HCT116 (cell line): Measurements from ENCODE around the gene RIMS1.

ENCODE experiments used
- CTCF ChIP-seq, 3 experiments: fragments of 200-600 bp in 1 of 3; sonication (generic) in 1 of 3; IDR thresholded peaks in 2 of 3; conservative IDR thresholded peaks in 1 of 3; 2 replicates each; pipeline ENCODE4 v1.5.1; 2012 to 2017; ENCODE audit warnings: low read depth in 2 of 3, low read length in 2 of 3, antibody characterized with exemption in 1 of 3, borderline replicate concordance in 1 of 3, control low read depth in 1 of 3, mild to moderate bottlenecking in 1 of 3, mixed read lengths in 1 of 3, mixed run types in 1 of 3, moderate library complexity in 1 of 3; ENCODE audit not compliant: insufficient read depth in 1 of 3
- POLR2AphosphoS5 ChIP-seq: IDR thresholded peaks from 2 replicates; pipeline ENCODE4 v1.6.1; 2011; ENCODE audit warnings: mild to moderate bottlenecking, low read depth, low read length, moderate library complexity

GRCh38 chr6:71929047-71929446 is 42.7 kb downstream of the RIMS1 start:
- TF ChIP-seq CTCF (IDR thresholded peaks at IDR 0.05 in 2 of 3, conservative IDR thresholded peaks at IDR 0.05 in 1 of 3; ENCODE audit: borderline replicate concordance in 1 of 3, insufficient read depth in 1 of 3, low read depth in 2 of 3, low read length in 2 of 3), result no peak
- TF ChIP-seq POLR2AphosphoS5, result no peak
